GM10248 (cell line): ENCODE data around the gene ACAP3.

ENCODE experiments used
- CTCF ChIA-PET: fragments of 300-600 bp; sonication (Branson Sonifier 250); formaldehyde crosslinking; extraction: SDS; loops from one replicate; lab custom pipeline; 2021; ENCODE audit warnings: antibody characterized with exemption; lab: Yijun Ruan, JAX
- POLR2A ChIA-PET: fragments of 350-650 bp; sonication (Branson Sonifier 250); formaldehyde crosslinking; extraction: SDS; loops from one replicate; lab custom pipeline; 2020; ENCODE audit warnings: antibody characterized with exemption; lab: Yijun Ruan, JAX
- DNase-seq: peaks from one replicate; pipeline ENCODE4 v3.0.0; 2012; ENCODE audit errors: extremely low spot score
- TF ChIP-seq, protein P1 (sequence below): IDR thresholded peaks from 2 replicates; pipeline ENCODE4 v1.5.1; 2012; ENCODE audit warnings: mild to moderate bottlenecking, low read depth; ENCODE audit errors: extremely low read depth, missing control alignments, control extremely low read depth

ACAP3 gene

DNA sequence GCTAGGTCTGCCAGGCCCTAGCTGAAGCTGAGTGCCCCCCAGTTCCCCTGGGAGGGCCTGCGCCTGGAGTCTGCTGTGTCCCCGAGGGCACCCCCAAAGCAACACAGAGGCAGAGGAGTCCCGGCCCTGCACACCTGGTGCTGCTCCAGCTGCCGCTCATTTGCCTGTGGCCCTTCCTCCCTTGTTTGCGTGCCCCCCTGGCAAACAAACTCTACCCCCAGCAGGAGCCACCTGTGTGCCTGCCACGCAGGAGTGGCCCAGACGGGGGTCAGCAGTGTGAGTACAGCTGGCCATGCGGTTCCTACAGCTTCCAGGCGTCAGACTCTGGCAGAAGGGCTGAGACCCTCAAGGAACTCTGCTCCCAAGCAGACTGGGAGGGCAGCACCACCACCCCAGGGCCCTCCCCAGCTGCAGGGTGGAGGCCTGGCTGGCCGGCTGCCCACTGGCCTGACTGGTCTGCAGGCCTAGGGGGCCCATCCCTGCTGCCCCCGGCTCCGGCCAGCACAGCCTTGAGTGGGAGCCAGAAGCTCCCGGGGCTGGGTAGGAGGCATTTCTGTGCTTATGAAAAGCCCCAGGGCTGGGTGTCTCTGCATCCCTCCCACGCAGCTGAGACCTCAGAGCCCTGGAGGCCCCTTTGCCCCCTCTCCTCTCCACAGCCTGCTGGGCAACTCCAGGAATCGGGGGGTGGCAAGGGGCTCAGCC, 22.8 kb upstream of the ACAP3 start:
- ChIA-PET CTCF (no interaction called here), POLR2A (interaction anchor here (0.6 kb wide), 1 partner anchor 578 kb away, joined by 4 read pairs; no protein-coding TSS in a partner anchor)
- TF ChIP-seq, protein P1, sequence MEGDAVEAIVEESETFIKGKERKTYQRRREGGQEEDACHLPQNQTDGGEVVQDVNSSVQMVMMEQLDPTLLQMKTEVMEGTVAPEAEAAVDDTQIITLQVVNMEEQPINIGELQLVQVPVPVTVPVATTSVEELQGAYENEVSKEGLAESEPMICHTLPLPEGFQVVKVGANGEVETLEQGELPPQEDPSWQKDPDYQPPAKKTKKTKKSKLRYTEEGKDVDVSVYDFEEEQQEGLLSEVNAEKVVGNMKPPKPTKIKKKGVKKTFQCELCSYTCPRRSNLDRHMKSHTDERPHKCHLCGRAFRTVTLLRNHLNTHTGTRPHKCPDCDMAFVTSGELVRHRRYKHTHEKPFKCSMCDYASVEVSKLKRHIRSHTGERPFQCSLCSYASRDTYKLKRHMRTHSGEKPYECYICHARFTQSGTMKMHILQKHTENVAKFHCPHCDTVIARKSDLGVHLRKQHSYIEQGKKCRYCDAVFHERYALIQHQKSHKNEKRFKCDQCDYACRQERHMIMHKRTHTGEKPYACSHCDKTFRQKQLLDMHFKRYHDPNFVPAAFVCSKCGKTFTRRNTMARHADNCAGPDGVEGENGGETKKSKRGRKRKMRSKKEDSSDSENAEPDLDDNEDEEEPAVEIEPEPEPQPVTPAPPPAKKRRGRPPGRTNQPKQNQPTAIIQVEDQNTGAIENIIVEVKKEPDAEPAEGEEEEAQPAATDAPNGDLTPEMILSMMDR, result no peak
- no peak for DNase-seq

DNA sequence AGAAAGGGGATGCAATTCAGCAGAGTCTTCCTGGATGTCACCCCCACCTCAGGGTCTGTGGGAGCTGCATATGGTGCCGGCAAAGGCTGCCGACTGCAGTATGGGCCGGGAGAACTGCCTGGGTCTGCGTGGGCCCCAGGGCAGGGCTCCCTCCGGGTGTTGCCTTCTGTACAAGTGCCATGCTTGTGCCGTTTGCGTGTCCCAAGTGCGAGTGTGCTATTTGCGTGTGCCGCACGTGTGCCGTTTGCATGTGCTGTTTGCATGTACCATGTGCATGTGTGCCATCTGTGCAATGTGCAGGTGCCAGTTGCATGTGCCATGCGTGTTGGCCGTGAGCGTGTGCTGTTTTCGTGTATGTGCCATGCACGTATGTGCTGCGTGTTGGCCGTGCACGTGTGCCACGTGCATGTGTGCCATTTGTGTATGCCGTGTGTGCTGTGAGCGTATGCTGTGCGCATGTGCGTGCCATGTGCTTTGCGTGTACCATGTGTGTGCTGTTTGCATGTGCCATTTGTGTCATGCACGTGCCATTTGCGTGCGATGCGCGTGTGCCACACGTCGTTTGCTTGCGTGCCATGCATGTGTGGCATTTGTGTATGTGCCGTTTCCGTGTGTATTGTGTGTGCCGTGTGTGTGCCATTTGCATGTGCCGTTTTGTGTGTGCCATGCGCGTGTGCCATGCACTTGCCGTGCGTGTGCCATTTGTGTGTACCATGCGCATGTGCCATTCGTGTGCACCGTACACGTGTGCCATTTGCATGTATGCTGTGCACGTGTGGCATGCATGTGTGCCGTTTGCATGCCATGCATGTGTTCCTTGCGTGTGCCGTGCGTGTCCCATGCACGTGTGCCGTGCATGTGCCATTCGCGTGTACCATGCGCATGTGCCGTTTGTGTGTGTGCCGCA, 21.8 kb upstream of the ACAP3 start:
- ChIA-PET POLR2A (no interaction called here), CTCF (no interaction called here)
- no peak for DNase-seq
- TF ChIP-seq, protein P1, result no peak

DNA sequence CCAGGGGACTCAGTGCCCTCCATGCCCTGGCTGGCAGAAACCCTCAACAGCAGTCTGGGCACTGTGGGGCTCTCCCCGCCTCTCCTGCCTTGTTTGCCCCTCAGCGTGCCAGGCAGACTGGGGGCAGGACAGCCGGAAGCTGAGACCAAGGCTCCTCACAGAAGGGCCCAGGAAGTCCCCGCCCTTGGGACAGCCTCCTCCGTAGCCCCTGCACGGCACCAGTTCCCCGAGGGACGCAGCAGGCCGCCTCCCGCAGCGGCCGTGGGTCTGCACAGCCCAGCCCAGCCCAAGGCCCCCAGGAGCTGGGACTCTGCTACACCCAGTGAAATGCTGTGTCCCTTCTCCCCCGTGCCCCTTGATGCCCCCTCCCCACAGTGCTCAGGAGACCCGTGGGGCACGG, 20.5 kb upstream of the ACAP3 start:
- ChIA-PET CTCF (no interaction called here), POLR2A (no interaction called here)
- no peak for DNase-seq
- TF ChIP-seq, protein P1, result no peak

DNA sequence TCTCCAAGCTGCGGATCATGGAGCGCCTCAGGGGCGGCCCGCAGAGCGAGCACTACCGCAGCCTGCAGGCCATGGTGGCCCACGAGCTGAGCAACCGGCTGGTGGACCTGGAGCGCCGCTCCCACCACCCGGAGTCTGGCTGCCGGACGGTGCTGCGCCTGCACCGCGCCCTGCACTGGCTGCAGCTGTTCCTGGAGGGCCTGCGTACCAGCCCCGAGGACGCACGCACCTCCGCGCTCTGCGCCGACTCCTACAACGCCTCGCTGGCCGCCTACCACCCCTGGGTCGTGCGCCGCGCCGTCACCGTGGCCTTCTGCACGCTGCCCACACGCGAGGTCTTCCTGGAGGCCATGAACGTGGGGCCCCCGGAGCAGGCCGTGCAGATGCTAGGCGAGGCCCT, 19.6 kb upstream of the ACAP3 start:
- DNase-seq, result no peak
- ChIA-PET CTCF (no interaction called here), POLR2A (no interaction called here)
- TF ChIP-seq, protein P1, result no peak

DNA sequence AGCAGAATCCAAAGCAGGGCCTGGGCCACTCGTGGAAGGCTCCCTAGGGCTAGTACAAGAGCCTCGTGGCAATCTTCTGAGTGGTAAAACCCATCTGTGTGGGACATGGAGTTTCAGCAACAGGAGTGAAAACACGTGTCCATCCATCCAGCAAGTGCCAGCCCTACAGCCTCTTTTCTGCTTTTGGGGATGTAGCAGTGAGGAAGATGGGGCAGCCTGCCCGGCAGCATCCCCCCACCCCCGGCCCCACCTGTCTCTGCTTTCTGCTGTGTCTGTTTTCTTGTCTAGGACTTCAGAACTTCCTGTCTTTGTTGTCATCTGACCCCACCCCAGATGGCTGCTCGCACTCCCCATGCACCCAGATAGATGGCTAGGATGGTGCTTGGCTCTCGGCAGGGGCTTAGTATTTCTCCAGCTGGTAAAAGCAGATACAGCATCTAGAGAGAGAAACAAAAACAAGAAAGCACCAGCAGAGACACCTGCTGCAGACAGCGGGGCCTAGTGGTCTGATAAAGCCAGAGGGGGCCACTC, 18.4 kb upstream of the ACAP3 start:
- no peak for DNase-seq
- ChIA-PET POLR2A (no interaction called here), CTCF (interaction anchor here (1.4 kb wide), 1 partner anchor 45 kb away, joined by 4 read pairs; no protein-coding TSS in a partner anchor)
- TF ChIP-seq, protein P1, result no peak

DNA sequence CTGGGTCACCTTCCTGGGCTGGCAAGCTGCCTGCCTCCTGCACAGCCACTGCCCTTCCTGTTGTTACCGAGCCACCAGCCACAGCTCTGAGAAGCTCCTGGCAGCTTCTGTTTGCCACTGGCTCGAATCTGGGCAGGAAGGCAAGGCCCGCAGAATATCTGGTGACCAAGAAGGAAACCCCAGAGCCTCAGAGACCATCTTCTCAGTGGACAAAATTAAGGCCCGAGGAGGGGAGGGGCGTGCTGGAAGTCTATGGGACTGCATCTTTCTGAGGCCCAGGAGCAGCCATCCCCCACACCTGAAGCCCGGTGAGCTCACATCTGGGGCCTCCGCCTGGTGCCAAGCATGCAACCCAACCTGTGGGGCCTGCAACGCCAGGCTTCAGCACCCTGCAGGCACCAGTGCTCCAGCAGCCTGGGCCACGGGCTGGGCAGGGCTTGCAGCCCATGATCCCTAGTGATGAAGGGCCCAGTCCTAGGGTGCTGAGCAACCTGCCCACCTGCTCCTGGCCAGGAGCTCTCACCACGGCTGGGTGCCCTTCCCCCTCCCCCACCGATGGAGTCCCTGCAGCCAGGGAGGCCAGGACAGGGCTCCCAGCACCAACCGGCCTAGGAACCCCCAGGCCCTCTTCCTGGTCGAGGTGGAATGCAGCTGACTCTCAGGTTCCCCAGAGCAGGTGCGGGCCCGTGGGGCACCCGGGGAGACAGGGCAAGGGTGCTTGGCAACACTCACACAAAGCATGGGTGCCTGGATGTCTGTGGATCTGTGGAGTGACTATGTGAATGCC, 17.8 kb upstream of the ACAP3 start:
- ChIA-PET POLR2A (no interaction called here), CTCF (interaction anchor here (0.9 to 1.4 kb wide), 2 partner anchors 46 to 203 kb away, joined by 3 to 4 read pairs; no protein-coding TSS in a partner anchor)
- no peak for DNase-seq
- TF ChIP-seq, protein P1, result no peak
